ENCODE measurements around the gene ASPG. TPM values are rescaled to one million over a fixed set of nuclear protein-coding genes. Genes with fewer than 3 reads are reported as not detected.

Gene ASPG
- total and polyA plus RNA-seq, 12 donors: 2.8 to 32.0 (median 13.2) TPM

- WGBS, 2 donors: 91 to 95% methylated on average over 17 of the region's 17 CpGs
Measured at GRCh38 chr14:104081261-104081835, 4.2 kb upstream of the ASPG start.

DNA sequence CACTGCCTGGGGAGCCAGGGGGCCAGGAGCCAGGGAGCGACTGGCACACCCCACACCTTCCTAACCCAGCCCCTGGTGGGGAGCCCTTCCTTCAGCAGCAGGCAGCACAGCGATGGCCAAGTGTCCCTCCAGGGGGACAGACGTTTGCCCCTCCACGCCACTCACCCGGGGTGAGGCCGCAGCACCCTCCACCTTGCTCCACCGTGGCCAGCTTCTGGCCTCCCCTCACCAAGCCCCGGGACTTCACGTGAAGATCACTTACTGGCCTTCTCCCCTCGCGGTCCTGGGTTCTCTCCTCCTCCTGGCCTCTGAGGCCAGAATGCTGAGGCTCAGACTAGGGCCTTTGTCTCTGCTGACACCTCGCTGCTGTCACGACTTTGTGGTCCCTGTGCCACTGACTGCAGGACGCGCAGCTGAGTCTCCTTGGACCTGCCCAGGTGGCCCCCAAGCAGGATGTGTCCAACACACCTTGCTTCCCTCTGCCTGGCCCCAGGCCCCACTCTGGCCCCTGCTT is 3.5 kb upstream of the ASPG start:
- Histone ChIP-seq H3K27me3 (peaks cover 8 to 39% (median 17%) of the 10 kb centered on the region in 7 donors), H3K4me3 (no peak overlapping the region), H3K36me3 (no peaks in the 10 kb centered on the region), H3K9me3 (no peaks in the 10 kb centered on the region), H3K27ac (peak overlapping the region in 1 of 10 donors; percentile 15), H3K4me1 (peaks cover 0 to 34% (median 17%) of the 10 kb centered on the region in 9 donors)
- 87 to 92% methylated on average over 15 of the region's 15 CpGs for WGBS, 2 donors
- TF ChIP-seq, protein P1, sequence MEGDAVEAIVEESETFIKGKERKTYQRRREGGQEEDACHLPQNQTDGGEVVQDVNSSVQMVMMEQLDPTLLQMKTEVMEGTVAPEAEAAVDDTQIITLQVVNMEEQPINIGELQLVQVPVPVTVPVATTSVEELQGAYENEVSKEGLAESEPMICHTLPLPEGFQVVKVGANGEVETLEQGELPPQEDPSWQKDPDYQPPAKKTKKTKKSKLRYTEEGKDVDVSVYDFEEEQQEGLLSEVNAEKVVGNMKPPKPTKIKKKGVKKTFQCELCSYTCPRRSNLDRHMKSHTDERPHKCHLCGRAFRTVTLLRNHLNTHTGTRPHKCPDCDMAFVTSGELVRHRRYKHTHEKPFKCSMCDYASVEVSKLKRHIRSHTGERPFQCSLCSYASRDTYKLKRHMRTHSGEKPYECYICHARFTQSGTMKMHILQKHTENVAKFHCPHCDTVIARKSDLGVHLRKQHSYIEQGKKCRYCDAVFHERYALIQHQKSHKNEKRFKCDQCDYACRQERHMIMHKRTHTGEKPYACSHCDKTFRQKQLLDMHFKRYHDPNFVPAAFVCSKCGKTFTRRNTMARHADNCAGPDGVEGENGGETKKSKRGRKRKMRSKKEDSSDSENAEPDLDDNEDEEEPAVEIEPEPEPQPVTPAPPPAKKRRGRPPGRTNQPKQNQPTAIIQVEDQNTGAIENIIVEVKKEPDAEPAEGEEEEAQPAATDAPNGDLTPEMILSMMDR (IDR thresholded peaks at IDR 0.05): no peak
- DNase-seq (no peak), ATAC-seq (no peak)
- intact Hi-C loops (cut with DNase I): loop anchor here in 1 of 10 donors (5.0 kb wide), 1 partner anchor 45 kb away; no protein-coding TSS in a partner anchor

More at GRCh38 chr14:104081261-104081835, 4.2 kb upstream of the ASPG start:
- TF ChIP-seq, protein P1 (IDR thresholded peaks at IDR 0.05): no peak
- no peaks in the 10 kb centered on the region for H3K9me3 ChIP-seq
- H3K27ac ChIP-seq: no peak overlapping the region
- H3K36me3 ChIP-seq: no peaks in the 10 kb centered on the region
- H3K4me3 ChIP-seq: no peak overlapping the region
- DNase-seq: no peak
- peaks cover 7 to 32% (median 12%) of the 10 kb centered on the region in 7 donors for H3K27me3 ChIP-seq
- no peak for ATAC-seq
- peaks cover 0 to 28% (median 16%) of the 10 kb centered on the region in 9 donors for H3K4me1 ChIP-seq
- intact Hi-C loops (cut with DNase I): loop anchor here in 1 of 10 donors (5.0 kb wide), 1 partner anchor 46 kb away; no protein-coding TSS in a partner anchor

GRCh38 chr14:104082807-104083206 is 2.7 kb upstream of the ASPG start:
- Histone ChIP-seq H3K27ac (peak overlapping the region in 3 of 10 donors; percentile 15 to 34 (median 19)), H3K4me3 (no peak overlapping the region), H3K27me3 (peaks cover 8 to 47% (median 25%) of the 10 kb centered on the region in 7 donors), H3K9me3 (no peaks in the 10 kb centered on the region), H3K4me1 (peaks cover 0 to 34% (median 17%) of the 10 kb centered on the region in 9 donors), H3K36me3 (no peaks in the 10 kb centered on the region)
- intact Hi-C loops (cut with DNase I): loop anchor here in 1 of 10 donors (5.0 kb wide), 1 partner anchor 44 kb away; no protein-coding TSS in a partner anchor
- 38 to 44% methylated on average over 12 of the region's 12 CpGs for WGBS, 2 donors
- TF ChIP-seq, protein P1 (IDR thresholded peaks at IDR 0.05): no peak
- DNase-seq (peak; percentile 43 to 61), ATAC-seq (peak in 6 of 8 donors; percentile 22 to 80 (median 50))

DNA sequence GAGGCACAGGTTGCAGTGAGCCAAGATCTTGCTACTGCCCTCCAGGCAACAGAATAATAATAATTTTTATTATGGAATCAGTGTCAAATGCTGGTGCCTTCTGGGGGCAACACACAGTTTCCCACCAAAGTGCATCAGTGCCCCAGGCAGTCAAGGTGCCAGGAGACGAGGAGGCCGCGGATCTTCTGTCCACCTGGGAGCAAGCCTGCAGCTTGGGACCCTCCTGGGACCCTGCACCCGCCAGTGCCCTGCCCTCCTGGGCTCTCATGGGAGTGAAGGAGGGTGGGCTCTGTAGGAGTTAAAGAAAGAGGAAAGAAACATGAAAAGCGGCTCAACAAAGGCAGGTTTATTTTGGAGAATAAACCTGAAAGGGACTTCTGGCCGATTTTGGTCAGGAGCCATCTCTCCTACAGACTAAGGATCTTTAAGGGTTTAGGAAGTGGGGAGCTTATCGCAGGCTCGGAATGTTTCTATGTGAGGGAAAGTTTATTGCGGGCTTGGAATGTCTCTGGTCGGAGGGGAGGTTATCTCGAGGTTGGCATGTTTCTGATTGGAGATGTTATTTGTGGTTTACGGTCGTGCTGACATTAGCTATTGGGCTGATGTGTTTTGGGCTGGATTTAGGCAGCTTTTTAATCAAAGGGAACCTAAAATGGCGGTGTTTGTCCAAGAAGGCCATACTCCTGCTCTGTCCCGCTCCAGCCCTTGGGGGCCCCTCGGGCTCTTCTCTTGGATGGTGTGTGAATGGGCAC is 1.1 kb upstream of the ASPG start:
- no peaks in the 10 kb centered on the region for H3K36me3 ChIP-seq
- peaks cover 8 to 47% (median 28%) of the 10 kb centered on the region in 7 donors for H3K27me3 ChIP-seq
- intact Hi-C loops (cut with DNase I): loop anchor here in 1 of 10 donors (5.0 kb wide), 1 partner anchor 43 kb away; no protein-coding TSS in a partner anchor
- WGBS, 2 donors: 40% methylated on average over 16 of the region's 16 CpGs
- H3K4me3 ChIP-seq: no peak overlapping the region
- H3K4me1 ChIP-seq: peaks cover 0 to 34% (median 12%) of the 10 kb centered on the region in 9 donors
- ATAC-seq (no peak), DNase-seq (no peak)
- TF ChIP-seq, protein P1 (IDR thresholded peaks at IDR 0.05): no peak
- no peaks in the 10 kb centered on the region for H3K9me3 ChIP-seq
- H3K27ac ChIP-seq: peak overlapping the region in 7 of 10 donors; percentile 20 to 62 (median 48)

Measured in heart right ventricle (tissue), 16 donors.